Activated CD8-positive, alpha-beta T cell treated with anti-CD3 and anti-CD28 coated beads for 36 hours (primary cell): ENCODE data around the gene RYK. TPM values are rescaled to one million over a fixed set of nuclear protein-coding genes. Genes with fewer than 3 reads are reported as not detected.
A peak's percentile ranks its signal among the peaks of the same experiment; 100 is the strongest.

ENCODE experiments used
- ATAC-seq: fragments of 200-7000 bp; cut with Tn5 transposase; one replicate; pipeline ENCODE4 v1.10.0; 2021; ENCODE audit warnings: mild to moderate bottlenecking, moderate library complexity
- CTCF ChIA-PET: fragments of 350-600 bp; sonication (Branson Sonifier 250); formaldehyde crosslinking; loops from one replicate; lab custom pipeline; 2021; ENCODE audit warnings: antibody characterized with exemption; lab: Charles Lee
- POLR2A ChIA-PET: fragments of 350-600 bp; sonication (Branson Sonifier 250); formaldehyde crosslinking; loops from one replicate; lab custom pipeline; 2021; ENCODE audit warnings: antibody characterized with exemption; lab: Charles Lee
- DNase-seq: peaks from one replicate; pipeline ENCODE4 v3.0.0-alpha.2; 2020
- H3K27ac Mint-ChIP-seq: one replicate; pipeline ENCODE4 v1.8.0; 2021; ENCODE audit warnings: mild to moderate bottlenecking, mixed read lengths
- H3K27me3 Mint-ChIP-seq: one replicate; pipeline ENCODE4 v1.8.0; 2021; ENCODE audit warnings: mixed read lengths
- H3K36me3 Mint-ChIP-seq: one replicate; pipeline ENCODE4 v1.8.0; 2021; ENCODE audit warnings: low read depth, mixed read lengths
- H3K4me1 Mint-ChIP-seq: one replicate; pipeline ENCODE4 v1.8.0; 2021; ENCODE audit warnings: low read depth, mixed read lengths
- H3K4me3 Mint-ChIP-seq: one replicate; pipeline ENCODE4 v1.8.0; 2021; ENCODE audit warnings: mild to moderate bottlenecking, moderate library complexity, mixed read lengths
- H3K9me3 Mint-ChIP-seq: one replicate; pipeline ENCODE4 v1.8.0; 2021; ENCODE audit warnings: mixed read lengths
- CTCF ChIP-seq: fragments of 200-600 bp; IDR thresholded peaks from one replicate; pipeline ENCODE4 v1.8.0; 2022; ENCODE audit warnings: antibody characterized with exemption, mild to moderate bottlenecking
- intact Hi-C: fragments of 100-400 bp; cut with micrococcal nuclease; formaldehyde crosslinking; loops from one replicate; pipeline ENCODE4 v1.10.0; 2022
- total RNA-seq, 2 experiments: library from RNA; stranded (reverse); gene quantifications; one replicate each; pipeline ENCODE4 v1.2.3, GENCODE V29; 2021

RYK gene
- total RNA-seq, 2 experiments from 2014 or later = 19.8 to 21.9 TPM

GRCh38 chr3:134296616-134297015 is 46.0 kb upstream of the RYK start:
- DNase-seq (no peak), ATAC-seq (no peak)
- CTCF ChIA-PET = interaction anchor here (1.4 to 3.5 kb wide), 2 partner anchors 12 to 14 kb away, joined by 3 to 15 read pairs; no protein-coding TSS in a partner anchor
- H3K9me3 Mint-ChIP-seq = peaks cover 5% of the 10 kb centered on the region
- H3K36me3 Mint-ChIP-seq = peaks cover 3% of the 10 kb centered on the region
- POLR2A ChIA-PET = no interaction called here
- no peak overlapping the region for H3K4me3 Mint-ChIP-seq
- H3K4me1 Mint-ChIP-seq = no peaks in the 10 kb centered on the region
- intact Hi-C loops = loop anchor here (5.0 kb wide), 1 partner anchor 84 kb away; no protein-coding TSS in a partner anchor
- no peak for TF ChIP-seq CTCF
- H3K27me3 Mint-ChIP-seq = peaks cover 16% of the 10 kb centered on the region
- H3K27ac Mint-ChIP-seq = no peak overlapping the region

DNA sequence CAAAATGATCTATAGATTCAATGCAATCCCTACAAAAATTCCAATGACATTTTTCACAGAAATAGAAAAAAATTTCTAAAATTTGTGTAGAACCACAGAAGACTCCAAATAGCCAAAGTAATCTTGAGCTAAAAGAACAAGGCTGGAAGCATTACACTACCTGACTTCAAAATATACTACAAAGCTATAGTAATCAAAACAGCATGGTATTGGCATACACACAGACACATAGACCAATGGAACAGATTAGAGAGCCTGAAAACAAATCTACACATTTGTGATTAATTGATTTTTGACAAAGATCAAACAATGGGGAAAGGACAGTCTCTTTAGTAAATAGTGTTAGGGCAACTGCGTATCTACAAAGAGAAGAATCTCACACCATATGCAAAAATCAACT is 45.3 kb upstream of the RYK start:
- Mint-ChIP-seq H3K27me3 (peaks cover 19% of the 10 kb centered on the region), H3K4me3 (no peak overlapping the region), H3K36me3 (peaks cover 3% of the 10 kb centered on the region), H3K27ac (no peak overlapping the region), H3K9me3 (peaks cover 5% of the 10 kb centered on the region), H3K4me1 (peaks cover 2% of the 10 kb centered on the region)
- ChIA-PET POLR2A (no interaction called here), CTCF (interaction anchor here (1.4 to 3.5 kb wide), 4 partner anchors 12 to 83 kb away, joined by 3 to 19 read pairs (median 10); no protein-coding TSS in a partner anchor)
- ATAC-seq = no peak
- no peak for DNase-seq
- intact Hi-C loops = loop anchor here (5.0 kb wide), 1 partner anchor 84 kb away; no protein-coding TSS in a partner anchor
- TF ChIP-seq CTCF = no peak

DNA sequence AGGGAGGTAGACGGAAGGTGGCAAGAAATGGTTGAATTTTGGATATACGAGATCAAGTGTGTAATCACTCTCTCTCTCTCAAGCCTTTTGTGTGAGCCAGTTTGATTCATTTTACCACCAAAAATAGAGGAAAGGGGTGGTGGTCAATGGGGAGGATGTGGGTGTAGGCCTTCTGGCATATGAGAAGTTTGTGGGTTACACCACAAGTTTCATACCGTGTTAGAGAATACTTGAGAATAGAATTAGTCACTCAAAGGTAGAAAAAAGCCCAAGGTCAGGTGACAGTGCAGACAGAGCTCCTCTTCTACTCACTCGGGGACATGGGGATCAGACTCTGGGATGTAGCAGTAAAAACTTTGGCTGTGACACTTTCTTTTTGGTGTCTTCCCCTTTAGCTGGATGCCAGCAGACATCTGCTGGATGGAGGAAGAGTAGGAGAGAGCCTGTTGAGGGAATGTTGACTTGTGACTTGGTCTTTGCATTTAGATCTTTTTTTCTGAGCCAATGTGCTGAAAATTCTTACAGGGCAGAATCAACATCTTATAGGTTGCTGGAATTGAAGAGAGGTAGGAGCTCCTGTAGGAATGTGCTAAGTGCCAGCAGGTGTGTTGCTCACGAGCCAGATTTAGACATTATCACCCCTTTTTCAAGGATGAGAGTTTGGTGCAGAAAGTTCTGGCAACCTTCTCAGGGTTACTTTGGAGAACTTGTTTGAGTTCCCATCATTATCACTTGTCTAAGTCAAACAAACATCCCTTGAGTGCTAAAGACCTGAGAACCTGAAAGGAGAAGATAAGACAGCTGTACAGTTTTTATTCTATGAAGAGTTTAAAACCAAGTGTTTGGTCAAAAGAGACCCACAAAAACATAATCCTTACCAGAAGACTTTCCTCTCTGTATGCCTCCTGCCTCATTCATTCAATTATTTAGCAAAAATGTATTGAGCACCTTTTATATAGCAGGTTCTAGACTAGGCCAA is 43.9 kb upstream of the RYK start:
- ATAC-seq (peak; percentile 96), DNase-seq (peak; percentile 90)
- Mint-ChIP-seq H3K9me3 (peaks cover 5% of the 10 kb centered on the region), H3K4me1 (peaks cover 2% of the 10 kb centered on the region), H3K4me3 (no peak overlapping the region), H3K36me3 (peaks cover 3% of the 10 kb centered on the region), H3K27ac (no peak overlapping the region), H3K27me3 (peaks cover 21% of the 10 kb centered on the region)
- intact Hi-C loops = loop anchor here (5.0 kb wide), 2 partner anchors 42 to 82 kb away; partner anchors contain the start of gene RYK
- CTCF ChIA-PET = interaction anchor here (0.7 to 3.5 kb wide), 7 partner anchors 14 to 200 kb away, joined by 3 to 19 read pairs (median 5); no protein-coding TSS in a partner anchor
- POLR2A ChIA-PET = interaction anchor here (0.9 to 2.0 kb wide), 6 partner anchors 8 to 86 kb away, joined by 3 to 10 read pairs (median 3); partner anchors contain the start of gene RYK
- no peak for TF ChIP-seq CTCF

GRCh38 chr3:134291319-134292254 is 40.9 kb upstream of the RYK start:
- ChIA-PET CTCF (no interaction called here), POLR2A (no interaction called here)
- Mint-ChIP-seq H3K4me1 (peaks cover 2% of the 10 kb centered on the region), H3K4me3 (no peak overlapping the region), H3K27me3 (peaks cover 30% of the 10 kb centered on the region), H3K9me3 (peaks cover 5% of the 10 kb centered on the region), H3K27ac (no peak overlapping the region), H3K36me3 (peaks cover 3% of the 10 kb centered on the region)
- DNase-seq (no peak), ATAC-seq (no peak)
- no peak for TF ChIP-seq CTCF
- intact Hi-C loops = loop anchor here (5.0 kb wide), 1 partner anchor 39 kb away; the partner anchor contains the start of gene RYK
